ENCODE results near the gene TTYH3. TPM values are rescaled to one million over a fixed set of nuclear protein-coding genes. Genes with fewer than 3 reads are reported as not detected.

The TTYH3 gene
- total and polyA plus RNA-seq, 7 experiments from 2014 or later: 0.53 to 115 (median 18.1) TPM

DNA sequence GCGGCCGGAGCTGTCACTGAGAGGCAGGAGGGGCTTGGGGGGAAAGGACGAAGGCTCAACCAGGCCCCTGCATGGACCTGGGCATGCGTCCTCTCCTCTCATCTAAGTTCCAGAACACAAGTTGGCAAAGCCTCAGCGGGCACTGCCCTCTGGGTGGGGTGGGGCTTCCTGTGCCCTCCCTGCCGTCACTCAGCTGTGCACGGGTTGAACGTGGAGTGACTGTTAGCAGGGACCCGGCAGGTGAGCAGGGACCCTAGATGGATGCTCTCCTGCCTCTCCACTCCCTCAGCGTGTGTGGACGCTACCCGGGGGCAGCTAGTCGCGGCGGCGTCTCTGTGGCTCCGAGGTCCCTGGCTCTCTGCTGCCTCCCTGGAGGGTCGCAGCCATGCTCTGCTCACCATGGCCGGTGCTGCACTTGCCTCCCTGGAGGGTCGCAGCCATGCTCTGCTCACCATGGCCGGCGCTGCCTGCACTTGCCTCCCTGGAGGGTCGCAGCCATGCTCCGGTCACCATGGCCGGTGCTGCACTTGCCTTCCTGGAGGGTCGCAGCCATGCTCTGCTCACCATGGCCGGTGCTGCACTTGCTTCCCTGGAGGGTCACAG lies 36.4 kb upstream of the TTYH3 start:
- ATAC-seq: no peak
- no peaks in the 10 kb centered on the region for H3K9me3 Mint-ChIP-seq
- Histone ChIP-seq H3K4me1 (ENCODE audit: control insufficient read depth in 2 of 2, insufficient read depth in 2 of 2, low read length in 2 of 2) (no peaks in the 10 kb centered on the region), H3K27me3 (ENCODE audit: control insufficient read depth in 2 of 2, insufficient read depth in 2 of 2, low read length in 2 of 2) (no peaks in the 10 kb centered on the region), H3K36me3 (ENCODE audit: control insufficient read depth in 2 of 3, insufficient read depth in 3 of 3, low read length in 3 of 3) (peaks cover 0 to 22% (median 0%) of the 10 kb centered on the region in 3 experiments), H3K27ac (ENCODE audit: low read depth, low read length) (no peak overlapping the region), H3K4me3 (ENCODE audit: low read length) (no peak overlapping the region), H3K9me3 (ENCODE audit: control insufficient read depth in 2 of 3, low read length in 3 of 3) (no peaks in the 10 kb centered on the region)
- CTCF ChIA-PET: no interaction called here
- H3K4me1 Mint-ChIP-seq: no peaks in the 10 kb centered on the region
- intact Hi-C loops (cut with micrococcal nuclease): no loop called here
- H3K27ac Mint-ChIP-seq: no peak overlapping the region
- POLR2A ChIA-PET: no interaction called here
- peaks cover 0 to 33% (median 8%) of the 10 kb centered on the region in 5 donors for H3K36me3 Mint-ChIP-seq
- no peak overlapping the region for H3K4me3 Mint-ChIP-seq
- DNase-seq: no peak
- no peaks in the 10 kb centered on the region for H3K27me3 Mint-ChIP-seq

DNA sequence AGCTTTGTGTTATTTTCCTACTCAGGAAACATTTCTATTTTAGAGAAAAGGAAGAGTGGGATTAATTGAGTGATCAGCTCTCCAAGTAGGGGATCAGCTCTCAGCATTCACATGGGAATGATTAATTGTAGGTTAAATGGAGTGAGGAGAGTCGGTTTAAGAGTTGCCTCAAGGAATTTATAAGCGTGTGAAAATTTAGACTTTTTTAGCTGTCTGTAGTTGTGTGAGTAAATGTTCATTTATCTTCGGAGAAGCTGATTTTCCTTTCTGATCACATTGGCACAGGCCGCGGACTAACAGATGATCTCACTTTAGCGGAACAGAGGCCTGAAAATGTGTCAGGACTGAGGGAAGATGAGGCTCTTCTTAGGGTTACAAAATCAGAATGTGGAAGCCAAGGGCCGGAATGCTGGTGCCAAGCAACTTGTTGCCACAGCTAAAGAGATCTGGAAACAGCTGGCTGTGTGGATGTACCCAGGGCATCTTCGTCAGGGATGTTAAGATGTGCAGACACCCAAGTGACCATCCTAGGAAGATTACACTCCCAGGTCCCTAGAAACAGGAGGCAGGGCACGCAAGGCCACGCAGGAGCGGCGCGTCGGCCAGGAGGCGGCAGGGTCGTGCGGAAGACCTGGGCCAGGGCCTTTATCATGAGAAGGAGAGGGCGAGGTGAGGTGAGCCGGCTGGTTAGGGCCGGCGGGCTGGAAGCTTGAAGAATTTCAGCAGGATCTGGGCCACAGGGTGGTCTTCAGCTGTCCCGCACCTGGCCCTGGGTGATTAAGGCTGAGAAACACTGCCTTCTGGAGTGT lies 35.1 kb upstream of the TTYH3 start:
- CTCF ChIA-PET: interaction anchor here (0.8 kb wide), 1 partner anchor 9 kb away, joined by 3 read pairs; no protein-coding TSS in a partner anchor
- no peaks in the 10 kb centered on the region for H3K9me3 Mint-ChIP-seq
- peaks cover 0 to 24% (median 0%) of the 10 kb centered on the region in 3 experiments for H3K36me3 ChIP-seq (ENCODE audit: control insufficient read depth in 2 of 3, insufficient read depth in 3 of 3, low read length in 3 of 3)
- no peaks in the 10 kb centered on the region for H3K9me3 ChIP-seq (ENCODE audit: control insufficient read depth in 2 of 3, low read length in 3 of 3)
- POLR2A ChIA-PET: interaction anchor here (0.7 kb wide), 1 partner anchor 26 kb away, joined by 3 read pairs; no protein-coding TSS in a partner anchor
- DNase-seq: no peak
- no peaks in the 10 kb centered on the region for H3K27me3 ChIP-seq (ENCODE audit: control insufficient read depth in 2 of 2, insufficient read depth in 2 of 2, low read length in 2 of 2)
- no peak overlapping the region for H3K27ac ChIP-seq (ENCODE audit: low read depth, low read length)
- H3K27me3 Mint-ChIP-seq: no peaks in the 10 kb centered on the region
- no peaks in the 10 kb centered on the region for H3K4me1 ChIP-seq (ENCODE audit: control insufficient read depth in 2 of 2, insufficient read depth in 2 of 2, low read length in 2 of 2)
- no peak for ATAC-seq
- no peak overlapping the region for H3K27ac Mint-ChIP-seq
- intact Hi-C loops (cut with micrococcal nuclease): no loop called here
- no peaks in the 10 kb centered on the region for H3K4me1 Mint-ChIP-seq
- H3K4me3 Mint-ChIP-seq: no peak overlapping the region
- H3K36me3 Mint-ChIP-seq: peaks cover 0 to 37% (median 6%) of the 10 kb centered on the region in 5 donors
- H3K4me3 ChIP-seq (ENCODE audit: low read length): no peak overlapping the region

- H3K4me1 ChIP-seq (ENCODE audit: control insufficient read depth in 2 of 2, insufficient read depth in 2 of 2, low read length in 2 of 2): no peaks in the 10 kb centered on the region
- Mint-ChIP-seq H3K27ac (no peak overlapping the region), H3K36me3 (peaks cover 0 to 37% (median 5%) of the 10 kb centered on the region in 5 donors), H3K4me1 (peaks cover 0 to 1% (median 0%) of the 10 kb centered on the region in 7 donors), H3K27me3 (no peaks in the 10 kb centered on the region), H3K9me3 (peaks cover 0 to 2% (median 0%) of the 10 kb centered on the region in 11 donors), H3K4me3 (no peak overlapping the region)
- ChIA-PET CTCF (no interaction called here), POLR2A (no interaction called here)
- peaks cover 0 to 21% (median 0%) of the 10 kb centered on the region in 3 experiments for H3K36me3 ChIP-seq (ENCODE audit: control insufficient read depth in 2 of 3, insufficient read depth in 3 of 3, low read length in 3 of 3)
- intact Hi-C loops (cut with micrococcal nuclease): no loop called here
- no peaks in the 10 kb centered on the region for H3K9me3 ChIP-seq (ENCODE audit: control insufficient read depth in 2 of 3, low read length in 3 of 3)
- ATAC-seq (no peak), DNase-seq (no peak)
- H3K4me3 ChIP-seq (ENCODE audit: low read length): no peak overlapping the region
- no peak overlapping the region for H3K27ac ChIP-seq (ENCODE audit: low read depth, low read length)
- H3K27me3 ChIP-seq (ENCODE audit: control insufficient read depth in 2 of 2, insufficient read depth in 2 of 2, low read length in 2 of 2): no peaks in the 10 kb centered on the region
Observed at GRCh38 chr7:2597273-2597640, 34.5 kb upstream of the TTYH3 start.

- CTCF ChIA-PET: interaction anchor here (0.6 kb wide), 1 partner anchor 488 kb away, joined by 4 read pairs; no protein-coding TSS in a partner anchor
- peaks cover 0 to 2% (median 0%) of the 10 kb centered on the region in 11 donors for H3K9me3 Mint-ChIP-seq
- peaks cover 0 to 17% (median 0%) of the 10 kb centered on the region in 3 experiments for H3K36me3 ChIP-seq (ENCODE audit: control insufficient read depth in 2 of 3, insufficient read depth in 3 of 3, low read length in 3 of 3)
- no peak overlapping the region for H3K27ac Mint-ChIP-seq
- H3K4me3 Mint-ChIP-seq: no peak overlapping the region
- intact Hi-C loops (cut with micrococcal nuclease): no loop called here
- H3K4me3 ChIP-seq (ENCODE audit: low read length): no peak overlapping the region
- no peak overlapping the region for H3K27ac ChIP-seq (ENCODE audit: low read depth, low read length)
- H3K36me3 Mint-ChIP-seq: peaks cover 0 to 32% (median 3%) of the 10 kb centered on the region in 5 donors
- POLR2A ChIA-PET: no interaction called here
- no peaks in the 10 kb centered on the region for H3K4me1 ChIP-seq (ENCODE audit: control insufficient read depth in 2 of 2, insufficient read depth in 2 of 2, low read length in 2 of 2)
- no peak for DNase-seq
- peaks cover 0 to 4% (median 0%) of the 10 kb centered on the region in 7 donors for H3K4me1 Mint-ChIP-seq
- no peaks in the 10 kb centered on the region for H3K27me3 ChIP-seq (ENCODE audit: control insufficient read depth in 2 of 2, insufficient read depth in 2 of 2, low read length in 2 of 2)
- no peaks in the 10 kb centered on the region for H3K9me3 ChIP-seq (ENCODE audit: control insufficient read depth in 2 of 3, low read length in 3 of 3)
- H3K27me3 Mint-ChIP-seq: no peaks in the 10 kb centered on the region
- ATAC-seq: no peak
Observed at GRCh38 chr7:2598154-2598823, 33.5 kb upstream of the TTYH3 start.

- Mint-ChIP-seq H3K27ac (no peak overlapping the region), H3K36me3 (peaks cover 0 to 18% (median 3%) of the 10 kb centered on the region in 5 donors), H3K4me3 (no peak overlapping the region), H3K4me1 (peaks cover 0 to 4% (median 0%) of the 10 kb centered on the region in 7 donors), H3K9me3 (peaks cover 0 to 2% (median 0%) of the 10 kb centered on the region in 11 donors), H3K27me3 (no peaks in the 10 kb centered on the region)
- no peak for ATAC-seq
- Histone ChIP-seq H3K4me1 (ENCODE audit: control insufficient read depth in 2 of 2, insufficient read depth in 2 of 2, low read length in 2 of 2) (no peaks in the 10 kb centered on the region), H3K9me3 (ENCODE audit: control insufficient read depth in 2 of 3, low read length in 3 of 3) (no peaks in the 10 kb centered on the region), H3K4me3 (ENCODE audit: low read length) (no peak overlapping the region), H3K36me3 (ENCODE audit: control insufficient read depth in 2 of 3, insufficient read depth in 3 of 3, low read length in 3 of 3) (peaks cover 0 to 15% (median 0%) of the 10 kb centered on the region in 3 experiments), H3K27ac (ENCODE audit: low read depth, low read length) (no peak overlapping the region), H3K27me3 (ENCODE audit: control insufficient read depth in 2 of 2, insufficient read depth in 2 of 2, low read length in 2 of 2) (no peaks in the 10 kb centered on the region)
- DNase-seq: no peak
- POLR2A ChIA-PET: no interaction called here
- CTCF ChIA-PET: no interaction called here
- intact Hi-C loops (cut with micrococcal nuclease): no loop called here
Observed at GRCh38 chr7:2601065-2601464, 30.7 kb upstream of the TTYH3 start.

- no peak overlapping the region for H3K27ac ChIP-seq (ENCODE audit: low read depth, low read length)
- ATAC-seq: no peak
- Mint-ChIP-seq H3K27me3 (no peaks in the 10 kb centered on the region), H3K4me3 (no peak overlapping the region), H3K36me3 (peaks cover 0 to 14% (median 3%) of the 10 kb centered on the region in 5 donors), H3K27ac (no peak overlapping the region), H3K4me1 (peaks cover 0 to 4% (median 0%) of the 10 kb centered on the region in 7 donors), H3K9me3 (peaks cover 0 to 2% (median 0%) of the 10 kb centered on the region in 11 donors)
- CTCF ChIA-PET: interaction anchor here (0.7 kb wide), 1 partner anchor 13 kb away, joined by 3 read pairs; no protein-coding TSS in a partner anchor
- H3K4me1 ChIP-seq (ENCODE audit: control insufficient read depth in 2 of 2, insufficient read depth in 2 of 2, low read length in 2 of 2): no peaks in the 10 kb centered on the region
- H3K9me3 ChIP-seq (ENCODE audit: control insufficient read depth in 2 of 3, low read length in 3 of 3): no peaks in the 10 kb centered on the region
- H3K36me3 ChIP-seq (ENCODE audit: control insufficient read depth in 2 of 3, insufficient read depth in 3 of 3, low read length in 3 of 3): peaks cover 0 to 15% (median 0%) of the 10 kb centered on the region in 3 experiments
- intact Hi-C loops (cut with micrococcal nuclease): no loop called here
- POLR2A ChIA-PET: no interaction called here
- no peak overlapping the region for H3K4me3 ChIP-seq (ENCODE audit: low read length)
- DNase-seq: no peak
- H3K27me3 ChIP-seq (ENCODE audit: control insufficient read depth in 2 of 2, insufficient read depth in 2 of 2, low read length in 2 of 2): no peaks in the 10 kb centered on the region
Observed at GRCh38 chr7:2601907-2602306, 29.9 kb upstream of the TTYH3 start.

Data from naive thymus-derived CD4-positive, alpha-beta T cell (primary cell).